Gastroesophageal sphincter (tissue), 4 donors: ENCODE measurements around the gene PTPRO. TPM values are rescaled to one million over a fixed set of nuclear protein-coding genes. Genes with fewer than 3 reads are reported as not detected.

Source experiments
- ATAC-seq: fragments of 150-250 bp; one replicate; pipeline ENCODE4 v1.9.1; 2016; ENCODE audit warnings: mild to moderate bottlenecking, moderate library complexity
- H3K27ac ChIP-seq, 4 donors: fragments of 200-600 bp; sonication (generic) in 3 of 4; 1 replicate in 3 of 4; 2 replicates in 1 of 4; pipeline ENCODE4 v1.5.1; 2016 to 2019
- H3K27me3 ChIP-seq: fragments of 200-600 bp; sonication (generic); one replicate; pipeline ENCODE4 v1.5.1; 2019
- H3K36me3 ChIP-seq, 2 donors: fragments of 200-600 bp; sonication (generic); one replicate each; pipeline ENCODE4 v1.5.1; 2019; ENCODE audit warnings: control low read depth in 1 of 2
- H3K4me1 ChIP-seq, 3 donors: fragments of 200-600 bp; sonication (generic); 1 replicate in 2 of 3; 2 replicates in 1 of 3; pipeline ENCODE4 v1.5.1; 2016 to 2019; ENCODE audit warnings: control low read depth in 2 of 3
- H3K4me3 ChIP-seq, 2 donors: fragments of 200-600 bp; sonication (generic); one replicate each; pipeline ENCODE4 v1.5.1; 2019; ENCODE audit warnings: mild to moderate bottlenecking in 1 of 2, moderate library complexity in 1 of 2
- H3K9me3 ChIP-seq, 3 donors: fragments of 200-600 bp; sonication (generic); one replicate each; pipeline ENCODE4 v1.5.1; 2017 to 2019; ENCODE audit warnings: control low read depth in 2 of 3
- CTCF ChIP-seq, 4 experiments: fragments of 200-600 bp in 2 of 4; fragments of 450-650 bp in 2 of 4; sonication (generic) in 1 of 4; IDR thresholded peaks; one replicate each; pipeline ENCODE4 v1.5.1; 2017 to 2019; ENCODE audit warnings: antibody characterized with exemption in 4 of 4, mild to moderate bottlenecking in 2 of 4, moderate library complexity in 2 of 4
- EP300 ChIP-seq: sonication (generic); formaldehyde crosslinking; IDR thresholded peaks from one replicate; pipeline ENCODE4 v1.6.1; 2017; ENCODE audit warnings: antibody characterized with exemption, mild to moderate bottlenecking
- POLR2A ChIP-seq, 2 donors: fragments of 450-650 bp; IDR thresholded peaks; one replicate each; pipeline ENCODE4 v1.6.1; 2017; ENCODE audit warnings: antibody characterized with exemption in 2 of 2, mild to moderate bottlenecking in 2 of 2, moderate library complexity in 1 of 2
- POLR2AphosphoS5 ChIP-seq: sonication (generic); formaldehyde crosslinking; IDR thresholded peaks from one replicate; pipeline ENCODE4 v1.6.1; 2017; ENCODE audit warnings: antibody characterized with exemption
- WGBS, 2 donors: methylation state at CpG; one replicate each; pipeline ENCODE4 v1.1.5; 2018; ENCODE audit warnings: low coverage in 1 of 2; 5-methylcytosine and 5-hydroxymethylcytosine counted together
- total RNA-seq, 4 donors: library from RNA; depleted of rRNA; stranded (reverse); fragments of >200 nt; gene quantifications; one replicate each; pipeline ENCODE4 v1.1.0, GENCODE V29; 2016

PTPRO gene
- total RNA-seq, 4 donors from 2014 or later: 0.50 to 10.7 (median 2.8) TPM

DNA sequence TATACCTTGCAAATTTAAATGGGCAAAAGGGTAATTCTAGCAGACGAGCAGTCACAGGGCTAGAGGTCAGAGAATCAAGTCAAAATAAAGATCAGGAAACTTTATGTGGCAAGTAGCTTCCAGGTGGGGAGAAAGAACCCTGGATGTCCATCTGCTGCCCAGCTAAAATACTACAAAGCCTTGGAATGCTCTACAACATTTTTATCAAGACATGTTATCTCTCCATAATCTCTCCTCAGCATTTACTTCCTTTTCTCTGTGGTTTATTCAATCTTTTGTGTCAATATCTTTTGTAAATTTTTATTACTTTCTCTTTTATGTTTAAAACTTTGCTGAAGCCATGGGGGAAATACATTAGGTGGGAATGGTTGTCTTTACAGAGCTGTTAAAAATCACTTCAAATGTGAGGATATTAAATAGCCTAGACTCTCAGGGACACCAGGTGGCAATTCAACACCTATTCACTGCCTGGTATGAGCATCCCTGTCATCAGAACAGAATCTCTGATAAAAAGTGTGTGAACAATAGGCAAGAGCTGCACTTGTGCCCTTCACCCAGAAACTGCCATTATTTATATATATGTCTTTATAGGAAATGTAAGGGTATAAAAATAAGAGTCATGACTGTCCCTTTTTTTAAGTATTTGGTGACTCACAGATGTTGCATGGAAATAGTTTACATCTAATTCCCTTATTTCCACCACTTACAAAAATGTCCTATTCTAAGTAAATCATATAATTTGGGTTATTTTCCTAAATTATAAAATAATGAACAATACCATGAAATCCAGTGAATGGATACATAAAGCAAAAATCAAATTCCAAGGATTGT is 314.0 kb downstream of the PTPRO start:
- Histone ChIP-seq H3K4me3 (no peak overlapping the region), H3K9me3 (no peaks in the 10 kb centered on the region), H3K4me1 (peaks cover 0 to under 1% (median under 1%) of the 10 kb centered on the region in 3 donors), H3K36me3 (peaks cover 0 to 24% of the 10 kb centered on the region in 2 donors), H3K27ac (no peak overlapping the region), H3K27me3 (no peaks in the 10 kb centered on the region)
- no peak for ATAC-seq
- no peak for TF ChIP-seq POLR2A (IDR thresholded peaks at IDR 0.05)
- no peak for TF ChIP-seq CTCF (IDR thresholded peaks at IDR 0.05)
- 80 to 89% methylated on average over 1 of the region's 1 CpG for WGBS, 2 donors

GRCh38 chr12:15638231-15638630 is 315.9 kb downstream of the PTPRO start:
- Histone ChIP-seq H3K9me3 (no peaks in the 10 kb centered on the region), H3K4me3 (no peak overlapping the region), H3K36me3 (peaks cover 0 to 25% of the 10 kb centered on the region in 2 donors), H3K27me3 (no peaks in the 10 kb centered on the region), H3K27ac (no peak overlapping the region), H3K4me1 (no peaks in the 10 kb centered on the region)
- 77 to 80% methylated on average over 3 of the region's 3 CpGs for WGBS, 2 donors
- ATAC-seq: no peak
- no peak for TF ChIP-seq POLR2AphosphoS5
- TF ChIP-seq EP300: no peak
- no peak for TF ChIP-seq POLR2A (IDR thresholded peaks at IDR 0.05)
- no peak for TF ChIP-seq CTCF (IDR thresholded peaks at IDR 0.05)

- TF ChIP-seq POLR2AphosphoS5 (no peak), POLR2A (IDR thresholded peaks at IDR 0.05) (no peak), EP300 (no peak), CTCF (IDR thresholded peaks at IDR 0.05) (no peak)
- no peak overlapping the region for H3K27ac ChIP-seq
- H3K27me3 ChIP-seq: no peaks in the 10 kb centered on the region
- H3K36me3 ChIP-seq: peaks cover 0 to 22% of the 10 kb centered on the region in 2 donors
- no peak for ATAC-seq
- no peak overlapping the region for H3K4me3 ChIP-seq
- no peaks in the 10 kb centered on the region for H3K4me1 ChIP-seq
- H3K9me3 ChIP-seq: no peaks in the 10 kb centered on the region
These were observed 322.4 kb downstream of the PTPRO start for GRCh38 chr12:15644700-15645099.

DNA sequence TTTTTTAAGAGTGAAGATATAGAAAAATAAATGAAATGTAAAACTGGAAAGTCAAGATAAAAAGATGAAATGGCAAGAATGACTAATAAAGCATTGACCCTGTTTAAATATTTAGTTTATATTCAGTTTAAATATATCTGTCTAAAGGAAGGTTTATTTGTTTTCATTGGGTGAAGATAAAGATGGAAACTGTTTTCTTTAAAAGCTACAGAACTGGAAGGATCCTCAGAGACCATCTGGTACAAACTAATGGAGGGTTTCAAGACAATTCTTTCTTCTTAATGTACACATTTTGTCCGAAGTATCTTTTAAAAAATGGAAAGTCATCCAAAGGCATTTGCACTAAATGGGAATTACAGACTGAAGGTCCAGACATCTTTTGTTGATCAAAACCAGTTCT is 324.3 kb downstream of the PTPRO start:
- H3K27ac ChIP-seq: no peak overlapping the region
- H3K27me3 ChIP-seq: no peaks in the 10 kb centered on the region
- no peaks in the 10 kb centered on the region for H3K4me1 ChIP-seq
- H3K9me3 ChIP-seq: no peaks in the 10 kb centered on the region
- TF ChIP-seq CTCF (IDR thresholded peaks at IDR 0.05): no peak
- no peak for TF ChIP-seq POLR2A (IDR thresholded peaks at IDR 0.05)
- TF ChIP-seq EP300: no peak
- TF ChIP-seq POLR2AphosphoS5: no peak
- H3K36me3 ChIP-seq: peaks cover 0 to 6% of the 10 kb centered on the region in 2 donors
- no peak overlapping the region for H3K4me3 ChIP-seq
- ATAC-seq: no peak
- 0% methylated on average over 1 of the region's 1 CpG; no CpG with 5 or more reads in 1 of the 2 donors for WGBS, 2 donors

Other genes starting within 250 kb of the PTPRO start
- 10 to 100 TPM; 13.6 to 32.0 (median 19.8) TPM for gene RERG, start 101.1 kb upstream of the PTPRO start, total RNA-seq